GM12878 (cell line): ENCODE data around the gene CYP27A1. TPM values are rescaled to one million over a fixed set of nuclear protein-coding genes. Genes with fewer than 3 reads are reported as not detected.

ENCODE experiments used
- ATAC-seq: fragments of 200-7000 bp; cut with Tn5 transposase; 3 replicates; pipeline ENCODE4 v1.9.1; 2020; ENCODE audit warnings: mild to moderate bottlenecking, moderate library complexity
- BruUV-seq: library from RNA; stranded (reverse); fragments of 400-500 nt; replicated peaks from 2 replicates; lab custom pipeline; 2021; lab: Mats Ljungman, UMichigan
- CTCF ChIA-PET: fragments of 300-600 bp; sonication (Branson Sonifier 250); formaldehyde crosslinking; extraction: SDS; loops from one replicate; lab custom pipeline; 2021; ENCODE audit warnings: inconsistent platforms; lab: Yijun Ruan, JAX
- POLR2A ChIA-PET: fragments of 350-600 bp; formaldehyde crosslinking; extraction: SDS; loops from one replicate; lab custom pipeline; 2021; ENCODE audit warnings: inconsistent platforms; lab: Charles Lee
- RAD21 ChIA-PET: fragments of 300-600 bp; sonication (Branson Sonifier 250); formaldehyde crosslinking; loops from one replicate; lab custom pipeline; 2023; ENCODE audit warnings: antibody characterized with exemption; ENCODE audit not compliant: unreplicated experiment; lab: Charles Lee
- SMC1A ChIA-PET: fragments of 300-600 bp; sonication (Branson Sonifier 250); formaldehyde crosslinking; loops from one replicate; lab custom pipeline; 2023; ENCODE audit not compliant: unreplicated experiment, uncharacterized antibody; lab: Charles Lee
- DNase-seq: peaks from one replicate; pipeline ENCODE4 v3.0.0-alpha.2; 2011; ENCODE audit warnings: low read depth, low spot score
- FAIRE-seq: peaks from 3 replicates; lab custom pipeline; 2011; peaks lifted over from hg19 to GRCh38; lab: Jason Lieb, UNC
- H2AFZ ChIP-seq: 2 replicates; pipeline ENCODE4 v1.6.0; 2011; ENCODE audit warnings: low read depth, low read length, control low read depth; ENCODE audit not compliant: control insufficient read depth
- H3K27ac ChIP-seq: 2 replicates; pipeline ENCODE4 v1.5.1; 2011; ENCODE audit warnings: control low read depth; ENCODE audit not compliant: control insufficient read depth, insufficient read depth
- H3K27me3 ChIP-seq, 2 experiments: replicated peaks in 1 of 2; 2 replicates each; pipeline versions ENCODE4 v1.6.0 to v1.6.1; 2011; ENCODE audit warnings: low read length in 1 of 2; ENCODE audit not compliant: control insufficient read depth in 2 of 2, insufficient read depth in 2 of 2
- H3K36me3 ChIP-seq, 2 experiments: 2 replicates each; pipeline ENCODE4 v1.5.1; 2011; ENCODE audit warnings: low read length in 1 of 2; ENCODE audit not compliant: control insufficient read depth in 2 of 2, insufficient read depth in 2 of 2
- H3K4me1 ChIP-seq: 2 replicates; pipeline ENCODE4 v1.6.1; 2011; ENCODE audit warnings: mild to moderate bottlenecking, low read length, moderate library complexity, mixed read lengths; ENCODE audit not compliant: control insufficient read depth, insufficient read depth
- H3K4me2 ChIP-seq: 2 replicates; pipeline ENCODE4 v1.6.0; 2011; ENCODE audit warnings: control low read depth; ENCODE audit not compliant: control insufficient read depth, insufficient read depth
- H3K4me3 ChIP-seq: fragments of 200-600 bp; sonication (generic); 2 replicates; pipeline ENCODE4 v1.5.1; 2016
- H3K79me2 ChIP-seq: 2 replicates; pipeline ENCODE4 v1.6.0; 2011; ENCODE audit warnings: low read length; ENCODE audit not compliant: control insufficient read depth, insufficient read depth
- H3K9ac ChIP-seq: 2 replicates; pipeline ENCODE4 v1.8.0; 2011; ENCODE audit warnings: low read length, control low read depth, mixed read lengths; ENCODE audit not compliant: control insufficient read depth, insufficient read depth
- H3K9me3 ChIP-seq: replicated peaks from 3 replicates; pipeline ENCODE4 v1.5.1; 2011; ENCODE audit warnings: mild to moderate bottlenecking, low read length; ENCODE audit not compliant: control insufficient read depth, insufficient read depth
- H4K20me1 ChIP-seq: 2 replicates; pipeline ENCODE4 v1.6.0; 2011; ENCODE audit not compliant: control insufficient read depth, insufficient read depth
- BACH1 ChIP-seq: fragments of 450-650 bp; IDR thresholded peaks from 2 replicates; pipeline ENCODE4 v1.6.1; 2017; ENCODE audit warnings: mild to moderate bottlenecking, borderline replicate concordance
- CHD4 ChIP-seq: fragments of 200-600 bp; sonication (generic); IDR thresholded peaks from 2 replicates; pipeline ENCODE4 v1.6.1; 2016; ENCODE audit warnings: mild to moderate bottlenecking
- EGR1 ChIP-seq, 2 experiments: IDR thresholded peaks; 1 replicate in 1 of 2; 2 replicates in 1 of 2; pipeline ENCODE4 v1.6.1; 2011 to 2012; ENCODE audit warnings: low read depth in 2 of 2, low read length in 2 of 2, borderline replicate concordance in 1 of 2, mild to moderate bottlenecking in 1 of 2, moderate library complexity in 1 of 2
- IKZF1 ChIP-seq: fragments of 450-650 bp; conservative IDR thresholded peaks from 2 replicates; pipeline ENCODE4 v1.6.1; 2017; ENCODE audit warnings: antibody characterized with exemption, mild to moderate bottlenecking
- NBN ChIP-seq: fragments of 450-650 bp; IDR thresholded peaks from 2 replicates; pipeline ENCODE4 v1.6.1; 2016
- NFXL1 ChIP-seq: fragments of 450-650 bp; IDR thresholded peaks from 2 replicates; pipeline ENCODE4 v1.6.1; 2017; ENCODE audit warnings: antibody characterized with exemption, mild to moderate bottlenecking, borderline replicate concordance
- POU2F2 ChIP-seq: IDR thresholded peaks from 3 replicates; pipeline ENCODE4 v1.6.1; 2011; ENCODE audit warnings: low read depth, mild to moderate bottlenecking, low read length, borderline replicate concordance
- SREBF1 ChIP-seq: IDR thresholded peaks from 2 replicates; pipeline ENCODE4 v1.6.1; 2012; ENCODE audit warnings: mild to moderate bottlenecking, low read length
- SREBF2 ChIP-seq: IDR thresholded peaks from 2 replicates; pipeline ENCODE4 v1.6.1; 2012; ENCODE audit warnings: mild to moderate bottlenecking, low read length
- WGBS: methylation state at CpG from one replicate; pipeline ENCODE4 v1.1.6; 2016; ENCODE audit warnings: low lambda C conversion rate; ENCODE audit not compliant: insufficient replicate concordance, insufficient coverage; ENCODE audit errors: missing lambda C conversion rate; 5-methylcytosine and 5-hydroxymethylcytosine counted together
- in situ Hi-C: fragments of 300-500 bp; cut with MboI; formaldehyde crosslinking; loops from 9 replicates; pipeline ENCODE4 v1.14.3; 2018; ENCODE audit warnings: mixed read lengths
- intact Hi-C: fragments of 100-400 bp; cut with micrococcal nuclease; formaldehyde crosslinking; loops from one replicate; pipeline ENCODE4 v1.14.2; 2022; ENCODE audit not compliant: unreplicated experiment
- polyA plus RNA-seq, 11 experiments: library from polyadenylated mRNA; depleted of rRNA in 4 of 11; unstranded in 6 of 11; stranded (reverse) in 5 of 11; fragments of >200 nt; fragmentation: Nextera tagmentation in 4 of 11; fragmentation: Illumina TruSeq in 1 of 11; extraction: Ambion mirVana in 4 of 11; extraction: Trizol in 1 of 11; gene quantifications; 1 replicate in 1 of 11; 2 replicates in 10 of 11; pipeline versions ENCODE4 v1.2.1 to v1.2.3, GENCODE V29; 2011 to 2016; ENCODE audit warnings: inconsistent platforms in 2 of 11, missing spikeins in 2 of 11, low read depth in 1 of 11
- total RNA-seq, 4 experiments: library from RNA; depleted of rRNA in 3 of 4; stranded (reverse); fragments of >200 nt in 3 of 4; fragmentation: Illumina TruSeq in 1 of 4; extraction: Trizol in 1 of 4; gene quantifications; 2 replicates each; pipeline versions ENCODE4 v1.2.1 to v1.2.3, GENCODE V29; 2013 to 2021
- TF ChIP-seq, protein P1 (sequence below): fragments of 450-650 bp; formaldehyde crosslinking; IDR thresholded peaks from 2 replicates; pipeline ENCODE4 v1.4.0; 2020; ENCODE audit warnings: mild to moderate bottlenecking, moderate library complexity

The CYP27A1 gene
- total and polyA plus RNA-seq, 10 of the 15 experiments (the other 5 are each of a cell fraction or from before 2014, with no cell fraction given): 0.11 to 0.72 (median 0.18) TPM; not detected in 2

GRCh38 chr2:218780851-218781690, 876 bp upstream of the CYP27A1 start (continued):
- TF ChIP-seq, protein P1, sequence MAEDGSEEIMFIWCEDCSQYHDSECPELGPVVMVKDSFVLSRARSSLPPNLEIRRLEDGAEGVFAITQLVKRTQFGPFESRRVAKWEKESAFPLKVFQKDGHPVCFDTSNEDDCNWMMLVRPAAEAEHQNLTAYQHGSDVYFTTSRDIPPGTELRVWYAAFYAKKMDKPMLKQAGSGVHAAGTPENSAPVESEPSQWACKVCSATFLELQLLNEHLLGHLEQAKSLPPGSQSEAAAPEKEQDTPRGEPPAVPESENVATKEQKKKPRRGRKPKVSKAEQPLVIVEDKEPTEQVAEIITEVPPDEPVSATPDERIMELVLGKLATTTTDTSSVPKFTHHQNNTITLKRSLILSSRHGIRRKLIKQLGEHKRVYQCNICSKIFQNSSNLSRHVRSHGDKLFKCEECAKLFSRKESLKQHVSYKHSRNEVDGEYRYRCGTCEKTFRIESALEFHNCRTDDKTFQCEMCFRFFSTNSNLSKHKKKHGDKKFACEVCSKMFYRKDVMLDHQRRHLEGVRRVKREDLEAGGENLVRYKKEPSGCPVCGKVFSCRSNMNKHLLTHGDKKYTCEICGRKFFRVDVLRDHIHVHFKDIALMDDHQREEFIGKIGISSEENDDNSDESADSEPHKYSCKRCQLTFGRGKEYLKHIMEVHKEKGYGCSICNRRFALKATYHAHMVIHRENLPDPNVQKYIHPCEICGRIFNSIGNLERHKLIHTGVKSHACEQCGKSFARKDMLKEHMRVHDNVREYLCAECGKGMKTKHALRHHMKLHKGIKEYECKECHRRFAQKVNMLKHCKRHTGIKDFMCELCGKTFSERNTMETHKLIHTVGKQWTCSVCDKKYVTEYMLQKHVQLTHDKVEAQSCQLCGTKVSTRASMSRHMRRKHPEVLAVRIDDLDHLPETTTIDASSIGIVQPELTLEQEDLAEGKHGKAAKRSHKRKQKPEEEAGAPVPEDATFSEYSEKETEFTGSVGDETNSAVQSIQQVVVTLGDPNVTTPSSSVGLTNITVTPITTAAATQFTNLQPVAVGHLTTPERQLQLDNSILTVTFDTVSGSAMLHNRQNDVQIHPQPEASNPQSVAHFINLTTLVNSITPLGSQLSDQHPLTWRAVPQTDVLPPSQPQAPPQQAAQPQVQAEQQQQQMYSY (CRISPR knock-in tag): no peak
- no peak for TF ChIP-seq IKZF1
- TF ChIP-seq SREBF2: no peak
- TF ChIP-seq, all 136 proteins: peak for 0

DNA sequence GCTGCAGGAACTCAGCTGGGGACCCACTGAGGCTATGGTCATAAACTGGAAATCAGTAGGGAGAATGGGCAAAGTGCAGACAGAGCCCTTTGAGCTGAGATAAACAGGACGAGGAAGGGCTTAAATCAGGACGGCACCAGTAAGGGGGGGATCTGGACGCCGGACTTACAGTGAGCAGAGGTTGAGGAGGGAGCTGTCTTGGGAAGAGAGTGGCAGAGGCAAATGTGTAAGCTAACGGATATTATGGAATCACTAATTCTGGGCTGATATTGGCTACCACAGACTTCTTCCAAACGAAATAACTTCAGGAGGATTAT, 539 bp downstream of the CYP27A1 start:
- DNase-seq: no peak
- in situ Hi-C loops: no loop called here
- WGBS: 57% methylated on average over 6 of the region's 6 CpGs
- H3K27me3 ChIP-seq: peaks cover 5 to 8% of the 10 kb centered on the region in 2 experiments; a peak in 3 of 4 replicates
- no peak overlapping the region for H3K9ac ChIP-seq
- no peaks in the 10 kb centered on the region for H4K20me1 ChIP-seq
- TF ChIP-seq NBN: no peak
- no peak for TF ChIP-seq NFXL1
- TF ChIP-seq CHD4: no peak
- TF ChIP-seq BACH1: no peak
- TF ChIP-seq EGR1 (IDR thresholded peaks at IDR 0.05; ENCODE audit: borderline replicate concordance in 1 of 2, low read depth in 2 of 2, low read length in 2 of 2): no peak
- TF ChIP-seq POU2F2: no peak
- no peak for TF ChIP-seq SREBF1
- TF ChIP-seq, all 136 proteins: peak for 0
- POLR2A ChIA-PET: no interaction called here
- ATAC-seq: no peak
- SMC1A ChIA-PET: no interaction called here
- Histone ChIP-seq H3K36me3 (no peaks in the 10 kb centered on the region), H3K4me2 (no peak overlapping the region), H3K4me3 (no peak overlapping the region), H3K9me3 (no peaks in the 10 kb centered on the region), H3K79me2 (no peaks in the 10 kb centered on the region), H3K27ac (no peak overlapping the region), H3K4me1 (no peaks in the 10 kb centered on the region), H2AFZ (no peak overlapping the region)
- no peak for FAIRE-seq
- intact Hi-C loops: no loop called here
- RAD21 ChIA-PET: no interaction called here
- no TSS peak for BruUV-seq
- CTCF ChIA-PET: interaction anchor here (0.6 kb wide), 1 partner anchor 131 kb away, joined by 4 read pairs; no protein-coding TSS in a partner anchor
